K562 (cell line): ENCODE measurements around the gene C6orf47. TPM values are rescaled to one million over a fixed set of nuclear protein-coding genes. Genes with fewer than 3 reads are reported as not detected.

Source experiments
- ATF7 ChIP-seq: fragments of 450-650 bp; IDR thresholded peaks from 2 replicates; pipeline ENCODE4 v1.7.1; 2014; ENCODE audit warnings: mild to moderate bottlenecking, moderate library complexity
- BHLHE40 ChIP-seq: IDR thresholded peaks from 2 replicates; pipeline ENCODE4 v1.6.1; 2011; ENCODE audit warnings: low read length, improper control_type of control experiment
- HDAC8 ChIP-seq: fragments of 450-650 bp; IDR thresholded peaks from 2 replicates; pipeline ENCODE4 v1.6.1; 2016; ENCODE audit warnings: mild to moderate bottlenecking, missing genetic modification characterization, moderate library complexity, missing compliant biosample characterization
- HMG20B ChIP-seq: fragments of 250-450 bp; sonication (Bioruptor Pico); IDR thresholded peaks from 2 replicates; pipeline ENCODE4 v1.5.0; 2021; ENCODE audit warnings: mild to moderate bottlenecking
- MGA ChIP-seq: fragments of 450-650 bp; IDR thresholded peaks from 2 replicates; pipeline ENCODE4 v1.6.1; 2016; ENCODE audit warnings: mild to moderate bottlenecking, moderate library complexity
- NFATC3 ChIP-seq: fragments of 450-650 bp; IDR thresholded peaks from 2 replicates; pipeline ENCODE4 v1.6.1; 2017; ENCODE audit warnings: mild to moderate bottlenecking
- PHB ChIP-seq: fragments of 250-450 bp; sonication (Bioruptor Pico); IDR thresholded peaks from 2 replicates; pipeline ENCODE4 v1.5.0; 2021
- SAP30 ChIP-seq: fragments of 200-600 bp; sonication (generic); IDR thresholded peaks from 2 replicates; pipeline ENCODE4 v1.6.1; 2012; ENCODE audit warnings: borderline replicate concordance, low read depth, mild to moderate bottlenecking, moderate library complexity, low read length, control low read depth, inconsistent platforms; ENCODE audit not compliant: insufficient read depth, poor library complexity, severe bottlenecking
- ZBTB5 ChIP-seq: fragments of 450-650 bp; IDR thresholded peaks from 2 replicates; pipeline ENCODE4 v1.6.1; 2017; ENCODE audit warnings: antibody characterized with exemption
- polyA plus RNA-seq, 8 experiments: library from polyadenylated mRNA; depleted of rRNA in 4 of 8; stranded (reverse) in 5 of 8; unstranded in 3 of 8; fragments of >200 nt; fragmentation: Nextera tagmentation in 2 of 8; fragmentation: Illumina TruSeq in 1 of 8; extraction: Ambion mirVana in 2 of 8; extraction: Trizol in 1 of 8; gene quantifications; 2 replicates each; pipeline versions ENCODE4 v1.2.1 to v1.2.3, GENCODE V29; 2011 to 2014; ENCODE audit warnings: inconsistent platforms in 1 of 8, missing spikeins in 1 of 8
- total RNA-seq, 7 experiments: library from RNA; depleted of rRNA in 6 of 7; stranded (reverse); fragments of >200 nt in 6 of 7; fragmentation: Illumina TruSeq in 2 of 7; extraction: Trizol in 2 of 7; gene quantifications; 2 replicates each; pipeline versions ENCODE4 v1.2.1 to v1.2.3, GENCODE V29; 2011 to 2021; ENCODE audit warnings: low replicate concordance in 1 of 7
- TF ChIP-seq, protein P1 (sequence below): fragments of 250-450 bp; sonication (Bioruptor Pico); IDR thresholded peaks from 2 replicates; pipeline ENCODE4 v1.4.0; 2020; ENCODE audit warnings: mild to moderate bottlenecking, moderate library complexity, borderline replicate concordance

C6orf47 gene
- total and polyA plus RNA-seq, 9 of the 15 experiments (the other 6 are each of a cell fraction or from before 2014, with no cell fraction given), result 0.14 to 43.8 (median 27.0) TPM

GRCh38 chr6:31702819-31703716, 42.5 kb upstream of the C6orf47 start, which contains the start of gene ABHD16A (continued):
- TF ChIP-seq HMG20B (CRISPR knock-in tag), result no peak
- TF ChIP-seq NFATC3, result peak; percentile 61; the same call in 1 of the 2 replicates
- TF ChIP-seq SAP30, result peak; percentile 80
- TF ChIP-seq MGA, result no peak; the same call in 1 of the 2 replicates
- peak; percentile 100 for TF ChIP-seq ATF7
- TF ChIP-seq, protein P1, sequence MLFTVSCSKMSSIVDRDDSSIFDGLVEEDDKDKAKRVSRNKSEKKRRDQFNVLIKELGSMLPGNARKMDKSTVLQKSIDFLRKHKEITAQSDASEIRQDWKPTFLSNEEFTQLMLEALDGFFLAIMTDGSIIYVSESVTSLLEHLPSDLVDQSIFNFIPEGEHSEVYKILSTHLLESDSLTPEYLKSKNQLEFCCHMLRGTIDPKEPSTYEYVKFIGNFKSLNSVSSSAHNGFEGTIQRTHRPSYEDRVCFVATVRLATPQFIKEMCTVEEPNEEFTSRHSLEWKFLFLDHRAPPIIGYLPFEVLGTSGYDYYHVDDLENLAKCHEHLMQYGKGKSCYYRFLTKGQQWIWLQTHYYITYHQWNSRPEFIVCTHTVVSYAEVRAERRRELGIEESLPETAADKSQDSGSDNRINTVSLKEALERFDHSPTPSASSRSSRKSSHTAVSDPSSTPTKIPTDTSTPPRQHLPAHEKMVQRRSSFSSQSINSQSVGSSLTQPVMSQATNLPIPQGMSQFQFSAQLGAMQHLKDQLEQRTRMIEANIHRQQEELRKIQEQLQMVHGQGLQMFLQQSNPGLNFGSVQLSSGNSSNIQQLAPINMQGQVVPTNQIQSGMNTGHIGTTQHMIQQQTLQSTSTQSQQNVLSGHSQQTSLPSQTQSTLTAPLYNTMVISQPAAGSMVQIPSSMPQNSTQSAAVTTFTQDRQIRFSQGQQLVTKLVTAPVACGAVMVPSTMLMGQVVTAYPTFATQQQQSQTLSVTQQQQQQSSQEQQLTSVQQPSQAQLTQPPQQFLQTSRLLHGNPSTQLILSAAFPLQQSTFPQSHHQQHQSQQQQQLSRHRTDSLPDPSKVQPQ (CRISPR knock-in tag), result no peak
- peak; percentile 44; the same call in 1 of the 2 replicates for TF ChIP-seq HDAC8 (tag)
- TF ChIP-seq ZBTB5, result no peak
- TF ChIP-seq PHB, result peak; percentile 82; the same call in 1 of the 2 replicates
- peak; percentile 89 for TF ChIP-seq BHLHE40
